ENCODE data around the gene OR4A15.

Gene OR4A15

DNA sequence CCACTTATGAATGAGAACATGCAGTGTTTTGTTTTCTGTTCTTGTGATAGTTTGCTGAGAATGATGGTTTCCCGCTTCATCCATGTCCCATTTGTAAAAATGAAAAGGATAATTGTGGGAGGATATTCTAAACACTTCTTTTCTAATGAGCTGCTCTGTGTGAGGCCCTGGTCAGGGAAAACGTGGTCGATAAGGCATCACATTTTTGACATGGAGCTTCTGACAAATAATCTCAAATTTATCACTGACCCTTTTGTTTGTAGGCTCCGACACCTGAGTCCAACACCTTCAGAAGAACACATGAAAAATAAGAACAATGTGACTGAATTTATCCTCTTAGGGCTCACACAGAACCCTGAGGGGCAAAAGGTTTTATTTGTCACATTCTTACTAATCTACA lies at the start of gene OR4A15:
Gene OR4A15, plus strand, starts transcription at position 301 of the 400 bp plus-strand sequence. Its CDS starts 0 bp downstream, at position 301.
- no peak within 1 kb of the TSS for H3K4me3 ChIP-seq (ENCODE audit: low read length)
- H3K9me2 ChIP-seq (replicated peaks; ENCODE audit: insufficient read depth, low read length): no peaks in the 10 kb centered on the region
- H3K27me3 ChIP-seq (replicated peaks; ENCODE audit: insufficient read depth, low read length): no peaks in the 10 kb centered on the region
- TF ChIP-seq EZH2 (optimal IDR thresholded peaks at IDR 0.05; ENCODE audit: low read depth, low read length): no peak
- no peak for TF ChIP-seq EZH2phosphoT487 (IDR thresholded peaks at IDR 0.05; ENCODE audit: low read length)
- TF ChIP-seq, protein P1, sequence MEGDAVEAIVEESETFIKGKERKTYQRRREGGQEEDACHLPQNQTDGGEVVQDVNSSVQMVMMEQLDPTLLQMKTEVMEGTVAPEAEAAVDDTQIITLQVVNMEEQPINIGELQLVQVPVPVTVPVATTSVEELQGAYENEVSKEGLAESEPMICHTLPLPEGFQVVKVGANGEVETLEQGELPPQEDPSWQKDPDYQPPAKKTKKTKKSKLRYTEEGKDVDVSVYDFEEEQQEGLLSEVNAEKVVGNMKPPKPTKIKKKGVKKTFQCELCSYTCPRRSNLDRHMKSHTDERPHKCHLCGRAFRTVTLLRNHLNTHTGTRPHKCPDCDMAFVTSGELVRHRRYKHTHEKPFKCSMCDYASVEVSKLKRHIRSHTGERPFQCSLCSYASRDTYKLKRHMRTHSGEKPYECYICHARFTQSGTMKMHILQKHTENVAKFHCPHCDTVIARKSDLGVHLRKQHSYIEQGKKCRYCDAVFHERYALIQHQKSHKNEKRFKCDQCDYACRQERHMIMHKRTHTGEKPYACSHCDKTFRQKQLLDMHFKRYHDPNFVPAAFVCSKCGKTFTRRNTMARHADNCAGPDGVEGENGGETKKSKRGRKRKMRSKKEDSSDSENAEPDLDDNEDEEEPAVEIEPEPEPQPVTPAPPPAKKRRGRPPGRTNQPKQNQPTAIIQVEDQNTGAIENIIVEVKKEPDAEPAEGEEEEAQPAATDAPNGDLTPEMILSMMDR (IDR thresholded peaks at IDR 0.05; ENCODE audit: low read length): no peak
- H3K9me3 ChIP-seq (replicated peaks; ENCODE audit: insufficient read depth, low read length): no peaks in the 10 kb centered on the region
- H3K4me2 ChIP-seq (ENCODE audit: low read depth, low read length): no peak within 1 kb of the TSS
- no peaks in the 10 kb centered on the region for H3F3A ChIP-seq (ENCODE audit: insufficient read depth, low read length)
- no peak within 1 kb of the TSS for H3K9ac ChIP-seq (ENCODE audit: low read length)
- H4K20me1 ChIP-seq (ENCODE audit: insufficient read depth, low read length): no peaks in the 10 kb centered on the region
- H3K79me2 ChIP-seq (ENCODE audit: low read length): no peaks in the 10 kb centered on the region
- no peaks in the 10 kb centered on the region for H3K36me3 ChIP-seq (replicated peaks; ENCODE audit: insufficient read depth, low read length)
- no peak within 1 kb of the TSS for H3K27ac ChIP-seq (ENCODE audit: low read length)
- no peaks in the 10 kb centered on the region for H3K4me1 ChIP-seq (ENCODE audit: low read length)
- DNase-seq: no peak
- no peak within 1 kb of the TSS for H2AFZ ChIP-seq (ENCODE audit: low read length)

DNA sequence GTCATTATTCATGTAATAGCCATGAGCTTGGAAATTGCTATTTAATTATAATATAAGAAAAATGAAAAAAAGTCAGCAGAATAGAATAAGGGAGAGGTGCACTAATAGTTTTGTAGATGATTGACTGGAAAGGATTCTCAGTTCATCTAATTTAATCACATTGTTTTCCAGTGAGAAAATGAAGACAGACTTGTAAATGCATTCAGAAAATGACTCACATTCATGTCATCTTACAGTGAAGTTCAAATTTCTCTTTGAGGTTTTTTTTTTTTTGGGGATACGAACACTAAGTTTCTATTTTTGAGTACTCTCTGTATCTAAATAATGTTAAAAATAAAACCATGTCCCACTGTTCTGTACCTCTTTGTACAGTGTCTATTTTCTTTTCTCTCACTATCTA lies 43.3 kb upstream of the OR4A15 start:
- Histone ChIP-seq H3K27me3 (replicated peaks; ENCODE audit: insufficient read depth, low read length) (no peaks in the 10 kb centered on the region), H3K79me2 (ENCODE audit: low read length) (no peaks in the 10 kb centered on the region), H3K4me1 (ENCODE audit: low read length) (no peaks in the 10 kb centered on the region), H3K9ac (ENCODE audit: low read length) (no peak overlapping the region), H2AFZ (ENCODE audit: low read length) (no peak overlapping the region), H3K9me2 (replicated peaks; ENCODE audit: insufficient read depth, low read length) (no peaks in the 10 kb centered on the region), H3F3A (ENCODE audit: insufficient read depth, low read length) (no peaks in the 10 kb centered on the region), H3K4me2 (ENCODE audit: low read depth, low read length) (no peak overlapping the region), H4K20me1 (ENCODE audit: insufficient read depth, low read length) (no peaks in the 10 kb centered on the region), H3K27ac (ENCODE audit: low read length) (no peak overlapping the region), H3K9me3 (replicated peaks; ENCODE audit: insufficient read depth, low read length) (no peaks in the 10 kb centered on the region), H3K4me3 (ENCODE audit: low read length) (no peak overlapping the region), H3K36me3 (replicated peaks; ENCODE audit: insufficient read depth, low read length) (no peaks in the 10 kb centered on the region)
- DNase-seq: no peak
- TF ChIP-seq EZH2 (optimal IDR thresholded peaks at IDR 0.05; ENCODE audit: low read depth, low read length): no peak
- TF ChIP-seq EZH2phosphoT487 (IDR thresholded peaks at IDR 0.05; ENCODE audit: low read length): no peak
- TF ChIP-seq, protein P1 (IDR thresholded peaks at IDR 0.05; ENCODE audit: low read length): no peak

DNA sequence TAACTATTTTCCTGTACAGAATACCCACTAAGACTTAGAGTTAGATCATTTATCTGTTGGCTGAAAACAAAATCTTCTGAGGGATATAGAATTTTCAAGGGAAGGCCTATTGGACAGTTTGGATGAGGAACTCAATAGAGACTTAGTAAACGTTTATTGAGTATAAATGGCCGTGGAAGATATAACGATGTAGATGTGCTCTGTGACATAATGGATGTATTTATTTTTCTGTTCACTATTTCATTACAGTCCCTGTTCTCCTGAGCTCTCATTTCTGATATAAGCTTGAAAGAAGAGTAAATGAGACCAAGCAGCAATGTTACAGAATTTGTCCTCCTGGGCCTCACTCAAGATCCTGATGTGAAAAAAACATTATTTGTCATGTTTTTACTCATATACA lies 24.9 kb upstream of the OR4A15 start, which contains the start of gene OR4A16:
Gene OR4A16, plus strand, starts transcription at position 301 of the 400 bp plus-strand sequence. Its CDS starts 0 bp downstream, at position 301.
- H3K79me2 ChIP-seq (ENCODE audit: low read length): no peaks in the 10 kb centered on the region
- H4K20me1 ChIP-seq (ENCODE audit: insufficient read depth, low read length): no peaks in the 10 kb centered on the region
- no peaks in the 10 kb centered on the region for H3K4me1 ChIP-seq (ENCODE audit: low read length)
- H3K9me3 ChIP-seq (replicated peaks; ENCODE audit: insufficient read depth, low read length): no peaks in the 10 kb centered on the region
- H3K36me3 ChIP-seq (replicated peaks; ENCODE audit: insufficient read depth, low read length): no peaks in the 10 kb centered on the region
- TF ChIP-seq EZH2 (optimal IDR thresholded peaks at IDR 0.05; ENCODE audit: low read depth, low read length) (no peak), EZH2phosphoT487 (IDR thresholded peaks at IDR 0.05; ENCODE audit: low read length) (no peak)
- TF ChIP-seq, protein P1 (IDR thresholded peaks at IDR 0.05; ENCODE audit: low read length): no peak
- H3K27ac ChIP-seq (ENCODE audit: low read length): no peak within 1 kb of the TSS
- no peak within 1 kb of the TSS for H3K9ac ChIP-seq (ENCODE audit: low read length)
- H3K9me2 ChIP-seq (replicated peaks; ENCODE audit: insufficient read depth, low read length): no peaks in the 10 kb centered on the region
- no peak for DNase-seq
- no peak within 1 kb of the TSS for H2AFZ ChIP-seq (ENCODE audit: low read length)
- no peaks in the 10 kb centered on the region for H3K27me3 ChIP-seq (replicated peaks; ENCODE audit: insufficient read depth, low read length)
- H3F3A ChIP-seq (ENCODE audit: insufficient read depth, low read length): no peaks in the 10 kb centered on the region
- no peak within 1 kb of the TSS for H3K4me2 ChIP-seq (ENCODE audit: low read depth, low read length)
- no peak within 1 kb of the TSS for H3K4me3 ChIP-seq (ENCODE audit: low read length)

All from MM.1S (cell line).